SH-SY5Y (cell line): ENCODE results near the gene ZNRF2.

Source experiments
- GATA2 ChIP-seq: IDR thresholded peaks from 2 replicates; pipeline ENCODE4 v1.6.1; 2011; ENCODE audit warnings: mild to moderate bottlenecking, low read depth, low read length
- GATA3 ChIP-seq: IDR thresholded peaks from 2 replicates; pipeline ENCODE4 v1.6.1; 2011; ENCODE audit warnings: low read depth, mild to moderate bottlenecking, low read length, moderate library complexity

- TF ChIP-seq GATA2 (no peak), GATA3 (no peak)
These were observed 51.5 kb downstream of the ZNRF2 start for GRCh38 chr7:30335763-30336487.
